Tongue (tissue), 3 donors: ENCODE measurements around the gene SYAP1. TPM values are rescaled to one million over a fixed set of nuclear protein-coding genes. Genes with fewer than 3 reads are reported as not detected.
"Not testable (repeated sequence)": the region's sequence is repeated elsewhere in the genome, so short reads cannot be mapped to it uniquely, and the experiment has no call there.

Source experiments
- DNase-seq: peaks from one replicate; pipeline ENCODE4 v3.0.0-alpha.2; 2015
- small RNA-seq: library from RNA; depleted of rRNA; stranded (forward); fragments of <200 nt; gene quantifications from one replicate; pipeline ENCODE3, GENCODE V24; 2014; ENCODE audit warnings: low replicate concordance
- total RNA-seq: library from RNA; depleted of rRNA; stranded (reverse); fragments of >200 nt; gene quantifications from one replicate; pipeline ENCODE4 v1.2.3, GENCODE V29; 2014

Gene SYAP1
- total RNA-seq, 1 donor from 2014 or later = 18.7 TPM

- not testable (repeated sequence) for DNase-seq
Observed at GRCh38 chrX:16779815-16780214, 60.4 kb downstream of the SYAP1 start.

GRCh38 chrX:16783452-16783851, 64.0 kb downstream of the SYAP1 start:
- DNase-seq = no peak

GRCh38 chrX:16784440-16784839, 65.0 kb downstream of the SYAP1 start:
- not testable (repeated sequence) for DNase-seq

- no peak for DNase-seq
Observed at GRCh38 chrX:16785247-16786138, 66.1 kb downstream of the SYAP1 start.

- DNase-seq = peak; percentile 98
Observed at GRCh38 chrX:16786139-16786790, 66.9 kb downstream of the SYAP1 start, which contains the start of gene TXLNG. Gene TXLNG (plus strand): TSS chrX:16786466. CDS start chrX:16786488, 22 bp downstream.

- peak; percentile 4 for DNase-seq
Observed at GRCh38 chrX:16786791-16787735, 67.7 kb downstream of the SYAP1 start.

GRCh38 chrX:16788477-16788876, 69.1 kb downstream of the SYAP1 start:
- DNase-seq = no peak

- DNase-seq = no peak
Observed at GRCh38 chrX:16796298-16796697, 76.9 kb downstream of the SYAP1 start.

- DNase-seq = no peak
Observed at GRCh38 chrX:16797358-16797757, 77.9 kb downstream of the SYAP1 start.

- no peak for DNase-seq
Observed at GRCh38 chrX:16797841-16798240, 78.4 kb downstream of the SYAP1 start.

GRCh38 chrX:16804923-16805464, 85.6 kb downstream of the SYAP1 start:
- DNase-seq = no peak

GRCh38 chrX:16807548-16807947, 88.1 kb downstream of the SYAP1 start:
- no peak for DNase-seq

GRCh38 chrX:16807976-16808542, 88.6 kb downstream of the SYAP1 start:
- peak; percentile 9 for DNase-seq

GRCh38 chrX:16814597-16814996, 95.2 kb downstream of the SYAP1 start:
- no peak for DNase-seq

Small RNA genes lying within 50 kb of the gene (small RNA-seq; reads per million reads assigned to genes)
- gene RNU7-56P = not detected
- gene RPL12P49 = not detected

Other genes with a start within 250 kb of the SYAP1 start
- not detected for gene S100G, start 69.5 kb upstream of the SYAP1 start, total RNA-seq
- gene CTPS2, start 6.9 kb upstream of the SYAP1 start, total RNA-seq = 28.1 TPM
- 9.2 TPM for gene TXLNG, start 66.9 kb downstream of the SYAP1 start, total RNA-seq
- gene RBBP7, start 150.8 kb downstream of the SYAP1 start, total RNA-seq = 101 TPM
- 7.9 TPM for gene REPS2, start 227.0 kb downstream of the SYAP1 start, total RNA-seq